Astrocyte (in vitro differentiated cells and primary cell): ENCODE data around the gene DNAH14. TPM values are rescaled to one million over a fixed set of nuclear protein-coding genes. Genes with fewer than 3 reads are reported as not detected.
A peak's percentile ranks its signal among the peaks of the same experiment; 100 is the strongest.
"Not testable (repeated sequence)": the region's sequence is repeated elsewhere in the genome, so short reads cannot be mapped to it uniquely, and the experiment has no call there.

Source experiments
- DNase-seq: peaks from one replicate; pipeline ENCODE4 v3.0.0-alpha.2; 2010; ENCODE audit warnings: low read depth
- FAIRE-seq: peaks from 2 replicates; lab custom pipeline; 2011; peaks lifted over from hg19 to GRCh38; lab: Jason Lieb, UNC
- H2AFZ ChIP-seq: 2 replicates; pipeline ENCODE4 v1.6.0; 2012; ENCODE audit warnings: low read depth, low read length, inconsistent platforms
- H3K27ac ChIP-seq: 2 replicates; pipeline ENCODE4 v1.5.1; 2011; ENCODE audit warnings: low read depth, low read length, inconsistent platforms
- H3K27me3 ChIP-seq: 2 replicates; pipeline ENCODE4 v1.6.0; 2011; ENCODE audit warnings: low read length, inconsistent platforms; ENCODE audit not compliant: insufficient read depth
- H3K36me3 ChIP-seq: 2 replicates; pipeline ENCODE4 v1.5.1; 2011; ENCODE audit warnings: low read length, inconsistent platforms; ENCODE audit not compliant: insufficient read depth
- H3K4me1 ChIP-seq: 2 replicates; pipeline ENCODE4 v1.5.1; 2011; ENCODE audit warnings: low read length, inconsistent platforms; ENCODE audit not compliant: insufficient read depth
- H3K4me2 ChIP-seq: 2 replicates; pipeline ENCODE4 v1.6.0; 2012; ENCODE audit warnings: low read length, inconsistent platforms
- H3K4me3 ChIP-seq: 2 replicates; pipeline ENCODE4 v1.5.1; 2011; ENCODE audit warnings: low read depth, mild to moderate bottlenecking, low read length, inconsistent platforms; ENCODE audit not compliant: insufficient read depth
- H3K79me2 ChIP-seq: 2 replicates; pipeline ENCODE4 v1.6.0; 2012; ENCODE audit warnings: mild to moderate bottlenecking, low read length, inconsistent platforms; ENCODE audit not compliant: insufficient read depth
- H3K9ac ChIP-seq: 2 replicates; pipeline ENCODE4 v1.6.0; 2012; ENCODE audit warnings: mild to moderate bottlenecking, low read length, inconsistent platforms
- H3K9me3 ChIP-seq: 2 replicates; pipeline ENCODE4 v1.5.1; 2012; ENCODE audit warnings: low read depth, mild to moderate bottlenecking, low read length, inconsistent platforms; ENCODE audit not compliant: insufficient read depth
- H4K20me1 ChIP-seq: 2 replicates; pipeline ENCODE4 v1.6.0; 2012; ENCODE audit warnings: low read length, inconsistent platforms; ENCODE audit not compliant: insufficient read depth
- H3K27ac Mint-ChIP-seq: one replicate; pipeline ENCODE4 v1.8.0; 2021; ENCODE audit warnings: mild to moderate bottlenecking, mixed read lengths; ENCODE audit not compliant: unreplicated experiment
- H3K27me3 Mint-ChIP-seq: one replicate; pipeline ENCODE4 v1.8.0; 2021; ENCODE audit warnings: low read depth, mixed read lengths; ENCODE audit not compliant: unreplicated experiment
- H3K36me3 Mint-ChIP-seq: one replicate; pipeline ENCODE4 v1.8.0; 2021; ENCODE audit warnings: low read depth, mixed read lengths; ENCODE audit not compliant: unreplicated experiment
- H3K4me1 Mint-ChIP-seq: one replicate; pipeline ENCODE4 v1.8.0; 2021; ENCODE audit warnings: low read depth, mixed read lengths; ENCODE audit not compliant: unreplicated experiment
- H3K4me3 Mint-ChIP-seq: one replicate; pipeline ENCODE4 v1.8.0; 2021; ENCODE audit warnings: mild to moderate bottlenecking, moderate library complexity, mixed read lengths; ENCODE audit not compliant: unreplicated experiment
- H3K9me3 Mint-ChIP-seq: one replicate; pipeline ENCODE4 v1.8.0; 2021; ENCODE audit warnings: mild to moderate bottlenecking, mixed read lengths; ENCODE audit not compliant: unreplicated experiment
- EZH2 ChIP-seq: IDR thresholded peaks from 2 replicates; pipeline ENCODE4 v1.6.1; 2012; ENCODE audit warnings: mild to moderate bottlenecking, low read length, inconsistent platforms; ENCODE audit not compliant: insufficient read depth
- total RNA-seq: library from RNA; stranded (reverse); gene quantifications from 2 replicates; pipeline ENCODE4 v1.2.1, GENCODE V29; 2021
- TF ChIP-seq, protein P1 (sequence below): IDR thresholded peaks from 2 replicates; pipeline ENCODE4 v1.5.1; 2011; ENCODE audit warnings: low read depth, mild to moderate bottlenecking, inconsistent platforms, low read length, moderate library complexity; ENCODE audit not compliant: insufficient read depth

The DNAH14 gene
- total RNA-seq, 1 donor from 2014 or later = 21.2 TPM

DNA sequence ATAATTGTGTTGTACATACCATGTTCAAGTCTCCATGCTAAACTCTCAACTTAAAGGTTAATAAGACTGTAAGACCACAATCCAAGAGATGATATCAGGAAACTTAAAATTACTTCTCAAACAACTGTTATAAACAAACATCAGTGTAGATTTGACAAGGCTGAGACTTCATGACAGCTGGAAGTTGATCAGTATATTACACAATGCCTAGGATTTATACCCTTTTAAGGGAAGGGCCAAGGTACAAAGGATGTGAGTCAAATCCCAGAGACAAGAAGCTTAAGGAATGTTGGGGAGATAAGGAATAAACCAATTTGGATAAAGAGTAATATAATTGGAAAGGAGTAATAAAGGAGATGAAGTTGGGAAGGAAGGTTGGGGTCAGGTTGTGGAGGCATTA, 399.6 kb downstream of the DNAH14 start:
- H3K4me1 Mint-ChIP-seq = no peaks in the 10 kb centered on the region
- H3K27ac Mint-ChIP-seq = no peak overlapping the region
- H3K27me3 Mint-ChIP-seq = no peaks in the 10 kb centered on the region
- H3K9me3 Mint-ChIP-seq = peaks cover 3% of the 10 kb centered on the region
- H3K9me3 ChIP-seq = no peaks in the 10 kb centered on the region
- DNase-seq (peak; percentile 15), FAIRE-seq (no peak)
- no peaks in the 10 kb centered on the region for H3K79me2 ChIP-seq
- no peaks in the 10 kb centered on the region for H4K20me1 ChIP-seq
- H3K27me3 ChIP-seq = no peaks in the 10 kb centered on the region
- no peak overlapping the region for H3K9ac ChIP-seq
- no peaks in the 10 kb centered on the region for H3K4me1 ChIP-seq
- H3K36me3 Mint-ChIP-seq = peaks cover 1% of the 10 kb centered on the region
- H3K36me3 ChIP-seq = no peaks in the 10 kb centered on the region
- H3K27ac ChIP-seq = no peak overlapping the region
- no peak overlapping the region for H3K4me2 ChIP-seq
- H2AFZ ChIP-seq = no peak overlapping the region
- TF ChIP-seq EZH2 = no peak
- TF ChIP-seq, protein P1, sequence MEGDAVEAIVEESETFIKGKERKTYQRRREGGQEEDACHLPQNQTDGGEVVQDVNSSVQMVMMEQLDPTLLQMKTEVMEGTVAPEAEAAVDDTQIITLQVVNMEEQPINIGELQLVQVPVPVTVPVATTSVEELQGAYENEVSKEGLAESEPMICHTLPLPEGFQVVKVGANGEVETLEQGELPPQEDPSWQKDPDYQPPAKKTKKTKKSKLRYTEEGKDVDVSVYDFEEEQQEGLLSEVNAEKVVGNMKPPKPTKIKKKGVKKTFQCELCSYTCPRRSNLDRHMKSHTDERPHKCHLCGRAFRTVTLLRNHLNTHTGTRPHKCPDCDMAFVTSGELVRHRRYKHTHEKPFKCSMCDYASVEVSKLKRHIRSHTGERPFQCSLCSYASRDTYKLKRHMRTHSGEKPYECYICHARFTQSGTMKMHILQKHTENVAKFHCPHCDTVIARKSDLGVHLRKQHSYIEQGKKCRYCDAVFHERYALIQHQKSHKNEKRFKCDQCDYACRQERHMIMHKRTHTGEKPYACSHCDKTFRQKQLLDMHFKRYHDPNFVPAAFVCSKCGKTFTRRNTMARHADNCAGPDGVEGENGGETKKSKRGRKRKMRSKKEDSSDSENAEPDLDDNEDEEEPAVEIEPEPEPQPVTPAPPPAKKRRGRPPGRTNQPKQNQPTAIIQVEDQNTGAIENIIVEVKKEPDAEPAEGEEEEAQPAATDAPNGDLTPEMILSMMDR = no peak
- H3K4me3 ChIP-seq = no peak overlapping the region
- H3K4me3 Mint-ChIP-seq = no peak overlapping the region

DNA sequence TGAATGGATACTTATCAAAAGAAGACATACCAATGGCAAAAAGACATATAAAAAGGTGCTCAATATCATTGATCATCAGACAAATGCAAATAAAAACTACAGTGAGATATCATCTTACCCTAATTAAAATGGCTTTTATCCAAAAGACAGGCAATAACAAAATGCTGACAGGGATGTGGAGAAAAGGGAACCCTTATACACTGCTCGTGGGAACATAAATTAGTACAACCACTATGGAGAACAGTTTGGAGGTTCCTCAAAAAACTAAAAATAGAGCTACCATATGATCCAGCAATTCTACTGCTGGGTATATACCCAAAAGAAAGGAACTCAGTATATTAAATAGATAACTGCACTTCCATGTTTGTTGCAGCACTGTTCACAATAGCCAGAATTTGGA, 400.5 kb downstream of the DNAH14 start:
- not testable (repeated sequence) for H3K9ac ChIP-seq, H3K9me3 ChIP-seq, H3K79me2 ChIP-seq, H3K27me3 ChIP-seq, H3K36me3 Mint-ChIP-seq, H3K27ac ChIP-seq, H3K36me3 ChIP-seq, H3K4me1 ChIP-seq, H3K27ac Mint-ChIP-seq, H3K4me3 Mint-ChIP-seq, H3K27me3 Mint-ChIP-seq, H4K20me1 ChIP-seq, H2AFZ ChIP-seq, H3K4me1 Mint-ChIP-seq, H3K4me3 ChIP-seq, H3K4me2 ChIP-seq, DNase-seq, H3K9me3 Mint-ChIP-seq, FAIRE-seq

DNA sequence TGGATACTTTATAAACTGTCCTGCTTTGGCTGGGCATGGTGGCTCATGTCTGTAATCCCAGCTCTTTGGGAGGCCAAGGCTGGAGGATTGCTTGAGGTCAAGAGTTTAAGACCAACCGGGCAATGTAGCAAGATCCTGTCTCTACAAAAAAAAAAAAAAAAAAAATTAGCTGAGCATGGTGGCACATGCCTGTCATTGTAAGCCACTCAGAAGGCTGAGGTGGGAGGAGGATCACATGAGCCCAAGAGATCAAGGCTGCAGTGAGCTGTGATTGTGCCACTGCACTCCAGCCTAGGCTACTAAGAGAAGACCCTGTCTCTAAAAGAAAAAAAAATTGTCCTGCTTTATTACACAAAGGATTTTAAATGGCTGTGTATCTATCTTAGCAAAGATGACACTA, 403.2 kb downstream of the DNAH14 start:
- TF ChIP-seq, protein P1 = no peak
- no peak for TF ChIP-seq EZH2
- Histone ChIP-seq H3K9ac (no peak overlapping the region), H3K27ac (no peak overlapping the region), H3K4me3 (no peak overlapping the region), H3K4me1 (no peaks in the 10 kb centered on the region), H3K36me3 (no peaks in the 10 kb centered on the region), H4K20me1 (no peaks in the 10 kb centered on the region), H3K9me3 (peaks cover 3% of the 10 kb centered on the region), H2AFZ (no peak overlapping the region), H3K4me2 (no peak overlapping the region), H3K27me3 (no peaks in the 10 kb centered on the region), H3K79me2 (no peaks in the 10 kb centered on the region)
- DNase-seq (no peak), FAIRE-seq (no peak)
- no peaks in the 10 kb centered on the region for H3K27me3 Mint-ChIP-seq
- H3K4me3 Mint-ChIP-seq = no peak overlapping the region
- no peak overlapping the region for H3K27ac Mint-ChIP-seq
- no peaks in the 10 kb centered on the region for H3K4me1 Mint-ChIP-seq
- H3K9me3 Mint-ChIP-seq = no peaks in the 10 kb centered on the region
- H3K36me3 Mint-ChIP-seq = no peaks in the 10 kb centered on the region

DNA sequence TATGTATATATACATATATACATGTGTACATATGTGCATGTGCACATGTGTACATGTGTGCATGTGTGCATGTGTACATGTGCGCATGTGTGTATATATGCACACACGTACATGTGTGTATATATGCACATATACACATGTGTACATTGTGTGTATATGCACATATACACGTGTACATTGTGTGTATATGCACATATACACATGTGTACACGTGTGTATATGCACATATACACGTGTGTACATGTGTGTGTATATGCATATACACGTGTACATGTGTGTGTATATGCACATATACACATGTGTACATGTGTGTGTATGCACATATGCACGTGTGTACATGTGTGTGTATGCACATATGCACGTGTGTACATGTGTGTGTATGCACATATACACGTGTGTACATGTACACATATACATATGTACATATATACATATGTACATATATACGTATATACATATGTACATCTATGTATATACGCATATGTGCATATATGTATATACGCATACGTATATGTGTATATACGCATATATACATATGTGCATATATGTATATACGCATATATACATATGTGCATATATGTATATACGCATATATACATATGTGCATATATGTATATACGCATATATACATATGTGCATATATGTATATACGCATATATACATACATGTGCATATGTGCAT, 405.8 kb downstream of the DNAH14 start:
- not testable (repeated sequence) for H3K27me3 Mint-ChIP-seq, H3K4me3 Mint-ChIP-seq, H3K9ac ChIP-seq, H3K36me3 Mint-ChIP-seq, H3K79me2 ChIP-seq, H3K4me1 Mint-ChIP-seq, H3K4me2 ChIP-seq, H3K27ac ChIP-seq, H3K36me3 ChIP-seq, FAIRE-seq, H3K4me3 ChIP-seq, H2AFZ ChIP-seq, H3K9me3 Mint-ChIP-seq, H3K4me1 ChIP-seq, DNase-seq, H3K27me3 ChIP-seq, H4K20me1 ChIP-seq, H3K27ac Mint-ChIP-seq, H3K9me3 ChIP-seq
